Midbrain (tissue), 1 donor: ENCODE measurements around the gene TOPAZ1.
"Not testable (repeated sequence)": the region's sequence is repeated elsewhere in the genome, so short reads cannot be mapped to it uniquely, and the experiment has no call there.

Experiments used
- DNase-seq: peaks from one replicate; lab custom pipeline; 2025; lab: John Stamatoyannopoulos, UW

The TOPAZ1 gene

GRCh38 chr3:44334326-44334725 lies 92.6 kb downstream of the TOPAZ1 start:
- no peak for DNase-seq

- DNase-seq = no peak
These were observed 95.6 kb downstream of the TOPAZ1 start for GRCh38 chr3:44337248-44337785.

DNA sequence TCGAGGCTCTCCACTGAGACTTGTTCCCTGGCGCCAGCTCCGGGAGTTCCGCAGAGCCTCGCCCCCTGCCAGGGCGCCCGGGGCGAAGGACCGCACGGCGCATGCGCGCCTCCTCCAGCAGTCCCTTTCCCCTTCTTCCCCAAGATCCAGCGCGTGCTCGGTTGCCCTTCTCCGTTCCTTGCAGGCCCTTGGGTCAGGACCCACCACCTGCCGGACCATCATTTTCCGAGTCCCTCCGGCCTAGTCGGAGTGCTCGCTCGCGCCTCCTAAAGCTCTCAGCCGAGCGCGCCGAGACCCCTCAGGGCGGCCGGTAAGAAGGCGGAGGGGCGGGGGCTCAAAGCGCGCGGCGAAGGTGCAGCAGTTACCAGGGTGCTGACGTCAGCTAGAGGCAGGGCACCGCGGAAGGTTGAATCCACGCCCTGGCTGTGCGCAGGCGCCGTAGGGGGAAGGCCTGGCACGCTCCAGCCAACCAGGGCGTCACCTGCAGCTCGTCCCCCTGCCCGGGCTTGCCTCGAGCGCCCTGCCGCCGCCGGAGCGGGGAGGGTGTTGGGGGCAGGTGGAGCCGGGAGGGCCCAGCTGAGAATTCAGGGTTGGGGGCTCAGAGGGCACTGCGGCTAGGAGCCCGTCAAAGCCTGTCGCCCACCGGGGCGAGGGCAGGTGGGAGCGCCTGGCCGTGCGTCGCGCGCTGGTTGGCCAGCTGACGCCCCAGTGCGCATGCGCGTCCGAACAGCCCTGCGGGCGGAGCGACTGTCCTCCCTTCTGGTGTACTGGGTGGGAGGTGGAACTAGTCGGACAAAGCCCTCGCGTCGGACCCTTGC lies 96.5 kb downstream of the TOPAZ1 start, which contains the start of gene TCAIM:
Gene TCAIM (plus strand): TSS at position 757 of the 818 bp plus-strand sequence. CDS start 16,017 bp downstream, outside the sequence.
- peak; percentile 94 for DNase-seq

- DNase-seq = no peak
These were observed 97.1 kb downstream of the TOPAZ1 start for GRCh38 chr3:44338828-44339127.

DNA sequence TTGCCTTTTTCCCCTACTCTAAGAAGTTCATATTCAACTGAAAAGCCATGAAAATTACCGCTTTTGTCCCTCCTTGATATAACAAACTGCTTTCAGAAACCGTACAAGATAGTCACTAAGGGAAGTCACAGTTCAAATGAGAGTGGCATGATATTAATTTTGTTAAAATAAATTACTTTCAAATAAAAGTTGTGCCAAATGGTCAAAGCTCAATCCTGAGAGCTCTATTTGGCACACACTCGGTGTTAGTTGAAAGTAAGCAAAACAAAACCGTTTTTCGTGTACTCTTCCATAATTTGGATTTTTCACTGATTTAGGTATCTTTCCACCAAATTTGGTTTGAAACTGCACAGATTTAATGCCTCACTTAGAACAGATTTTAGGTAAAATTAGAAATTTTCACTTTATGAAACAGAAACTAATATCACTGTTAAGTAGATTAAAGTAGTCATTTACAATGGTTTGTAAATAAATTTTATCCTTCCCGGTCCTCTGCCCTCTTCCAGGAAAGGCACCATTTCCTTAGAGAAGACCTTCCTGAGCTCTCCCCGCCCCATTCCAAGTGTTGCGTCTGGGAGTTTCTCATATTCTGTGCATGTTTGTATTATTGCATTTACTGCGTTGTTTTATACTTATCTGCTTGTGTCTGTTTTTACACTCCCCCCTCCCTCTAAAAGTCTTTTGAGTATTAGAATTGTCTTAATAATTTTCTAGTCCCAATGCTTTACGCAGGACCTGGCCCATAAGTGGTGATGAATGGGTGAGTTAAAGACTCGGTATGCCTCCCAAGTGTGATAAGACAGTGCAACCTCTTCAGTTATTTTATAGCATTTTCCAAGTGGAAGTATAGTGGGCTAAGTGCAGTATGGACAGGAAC lies 97.7 kb downstream of the TOPAZ1 start:
- no peak for DNase-seq

DNA sequence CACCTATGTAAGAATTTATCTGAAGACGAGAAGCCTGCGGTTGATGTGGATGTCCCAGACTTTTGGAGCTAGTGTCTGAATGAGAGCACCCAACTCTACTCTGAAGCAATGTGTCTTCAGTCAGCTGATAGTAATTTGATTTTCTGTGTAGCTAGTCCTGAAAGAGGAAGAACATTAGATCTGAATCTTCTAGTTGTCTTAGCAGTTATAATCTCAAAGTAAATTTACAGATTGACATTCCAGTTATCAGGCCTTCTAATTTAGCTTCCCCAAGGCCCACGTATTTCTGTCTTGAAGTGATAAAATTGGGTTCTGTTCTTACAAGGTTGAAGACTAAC lies 98.3 kb downstream of the TOPAZ1 start:
- no peak for DNase-seq

- no peak for DNase-seq
These were observed 100.6 kb downstream of the TOPAZ1 start for GRCh38 chr3:44342176-44342790.

- DNase-seq = no peak
These were observed 101.7 kb downstream of the TOPAZ1 start for GRCh38 chr3:44343421-44343820.

GRCh38 chr3:44346590-44346989 lies 104.9 kb downstream of the TOPAZ1 start:
- DNase-seq = not testable (repeated sequence)

- no peak for DNase-seq
These were observed 107.3 kb downstream of the TOPAZ1 start for GRCh38 chr3:44348993-44349392.

GRCh38 chr3:44353355-44353924 lies 111.8 kb downstream of the TOPAZ1 start:
- DNase-seq = no peak

GRCh38 chr3:44355362-44356033 lies 113.8 kb downstream of the TOPAZ1 start:
- no peak for DNase-seq

DNA sequence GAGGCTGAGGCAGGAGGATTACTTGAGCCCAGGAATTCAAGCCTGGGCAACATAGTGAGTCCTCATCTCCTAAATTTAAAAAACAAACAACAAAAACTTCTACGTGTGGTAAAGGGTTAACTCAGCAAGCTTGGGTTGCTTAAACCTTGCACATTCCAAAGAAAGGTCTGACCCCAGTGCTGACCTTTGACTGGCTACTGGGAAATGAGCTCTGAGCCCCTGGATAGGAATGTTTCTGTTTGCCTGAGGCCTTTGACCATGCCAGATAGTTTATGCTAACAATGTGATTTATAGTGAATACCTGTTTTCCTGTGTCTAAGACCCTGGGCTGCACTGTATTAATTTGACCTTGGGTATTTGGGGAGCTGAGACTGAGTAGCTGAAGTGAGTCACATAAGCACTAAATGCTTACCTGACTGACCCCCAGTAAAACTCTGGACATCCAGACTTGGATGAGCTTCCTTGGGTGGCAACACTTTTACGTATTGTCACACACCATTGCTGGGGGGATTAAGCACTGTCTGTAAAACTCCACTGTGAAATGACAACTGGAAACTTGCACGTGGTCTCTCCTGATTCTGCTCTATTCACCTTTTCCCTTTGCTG lies 117.6 kb downstream of the TOPAZ1 start:
- no peak for DNase-seq

DNA sequence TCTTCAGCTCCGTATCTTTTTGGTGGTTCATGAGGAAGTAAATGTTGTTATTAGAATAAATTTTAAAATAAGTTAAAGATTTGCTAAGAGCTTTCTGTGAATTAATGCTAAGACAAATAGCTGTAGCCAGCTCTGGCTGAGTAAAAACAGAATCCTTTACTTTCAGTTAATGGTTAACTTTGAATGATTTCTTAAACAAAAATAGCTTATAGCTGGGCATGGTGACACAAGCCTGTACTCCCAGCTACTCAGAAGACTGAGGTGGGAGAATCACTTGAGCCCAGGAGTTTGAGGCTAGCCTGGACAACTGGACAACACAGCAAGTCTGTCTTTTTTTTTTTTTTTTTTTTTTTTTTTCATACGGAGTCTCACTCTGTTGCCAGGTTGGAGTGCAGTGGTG lies 121.9 kb downstream of the TOPAZ1 start:
- DNase-seq = no peak

- DNase-seq = no peak
These were observed 124.3 kb downstream of the TOPAZ1 start for GRCh38 chr3:44365952-44366351.

- no peak for DNase-seq
These were observed 133.8 kb downstream of the TOPAZ1 start for GRCh38 chr3:44375450-44375849.
